Ascending aorta (tissue), 2 donors: ENCODE data around the gene ETF1. TPM values are rescaled to one million over a fixed set of nuclear protein-coding genes. Genes with fewer than 3 reads are reported as not detected.
A peak's percentile ranks its signal among the peaks of the same experiment; 100 is the strongest.

ENCODE experiments used
- DNase-seq, 2 donors: peaks; one replicate each; pipeline ENCODE4 v3.0.0-alpha.2; 2019; ENCODE audit warnings: low spot score in 2 of 2
- H3K27ac ChIP-seq, 2 donors: fragments of 200-600 bp; sonication (generic); one replicate each; pipeline ENCODE4 v1.5.1; 2016 to 2017; ENCODE audit warnings: mild to moderate bottlenecking in 1 of 2
- H3K27me3 ChIP-seq: fragments of 200-600 bp; sonication (generic); one replicate; pipeline ENCODE4 v1.5.1; 2017
- H3K36me3 ChIP-seq, 2 donors: fragments of 200-600 bp; sonication (generic); one replicate each; pipeline ENCODE4 v1.5.1; 2016
- H3K4me1 ChIP-seq, 2 donors: fragments of 200-600 bp; sonication (generic); one replicate each; pipeline ENCODE4 v1.5.1; 2016 to 2017; ENCODE audit warnings: mild to moderate bottlenecking in 1 of 2
- H3K4me3 ChIP-seq, 2 donors: fragments of 200-600 bp; sonication (generic); one replicate each; pipeline ENCODE4 v1.5.1; 2016 to 2017; ENCODE audit warnings: mild to moderate bottlenecking in 1 of 2
- H3K9me3 ChIP-seq, 2 donors: fragments of 200-600 bp; sonication (generic); one replicate each; pipeline ENCODE4 v1.5.1; 2016
- CTCF ChIP-seq, 3 experiments: fragments of 200-600 bp in 2 of 3; fragments of 450-650 bp in 1 of 3; sonication (generic) in 2 of 3; IDR thresholded peaks; one replicate each; pipeline ENCODE4 v1.5.1; 2016 to 2019; ENCODE audit warnings: antibody characterized with exemption in 3 of 3, mild to moderate bottlenecking in 1 of 3, moderate library complexity in 1 of 3
- intact Hi-C: fragments of 100-400 bp; cut with DNase I; formaldehyde crosslinking; loops from one replicate; pipeline ENCODE4 v1.15.1; 2023
- total RNA-seq: library from RNA; depleted of rRNA; stranded (reverse); fragments of >200 nt; gene quantifications from one replicate; pipeline ENCODE4 v1.1.0, GENCODE V29; 2016

Gene ETF1
- total RNA-seq, 1 donor from 2014 or later: 28.2 TPM

DNA sequence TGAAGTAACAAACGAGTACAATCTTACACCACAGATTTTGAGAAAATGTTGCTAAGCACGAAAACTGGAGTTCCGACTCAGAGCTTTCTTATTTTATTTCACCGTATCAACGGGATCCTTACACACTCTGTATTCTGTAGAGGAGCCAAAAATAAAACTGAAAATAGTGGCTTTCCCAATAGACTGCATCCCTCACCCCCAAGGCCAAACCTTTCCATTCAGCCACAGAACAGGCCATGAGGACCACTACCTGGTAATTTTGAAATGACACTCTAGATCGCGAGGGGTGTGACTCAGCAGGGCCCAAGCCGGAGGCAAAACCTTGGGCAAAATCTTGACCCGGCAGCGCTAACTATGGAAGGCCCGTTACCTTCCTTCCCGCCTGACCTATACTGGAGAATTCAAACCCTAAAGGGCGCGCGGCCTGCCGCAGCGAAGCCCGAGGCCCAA is 31.7 kb upstream of the ETF1 start:
- peak overlapping the region; percentile 97 to 99 for H3K27ac ChIP-seq
- H3K9me3 ChIP-seq: no peaks in the 10 kb centered on the region
- intact Hi-C loops: loop anchor here (1.0 to 10.0 kb wide), 5 partner anchors 31 to 768 kb away; partner anchors contain the start of genes EGR1, ETF1 and SIL1
- peaks cover 5 to 15% of the 10 kb centered on the region in 2 donors for H3K4me1 ChIP-seq
- H3K36me3 ChIP-seq: peaks cover 34 to 38% of the 10 kb centered on the region in 2 donors
- no peak for DNase-seq
- H3K4me3 ChIP-seq: peak overlapping the region; percentile 89 to 90
- H3K27me3 ChIP-seq: no peaks in the 10 kb centered on the region
- TF ChIP-seq CTCF (IDR thresholded peaks at IDR 0.05): no peak

- DNase-seq: no peak
- peaks cover 5 to 15% of the 10 kb centered on the region in 2 donors for H3K4me1 ChIP-seq
- H3K27me3 ChIP-seq: no peaks in the 10 kb centered on the region
- peak overlapping the region; percentile 89 to 90 for H3K4me3 ChIP-seq
- peak overlapping the region; percentile 97 to 99 for H3K27ac ChIP-seq
- no peaks in the 10 kb centered on the region for H3K9me3 ChIP-seq
- peaks cover 41 to 45% of the 10 kb centered on the region in 2 donors for H3K36me3 ChIP-seq
- intact Hi-C loops: loop anchor here (2.0 to 10.0 kb wide), 2 partner anchors 109 to 769 kb away; partner anchors contain the start of gene EGR1
- TF ChIP-seq CTCF (IDR thresholded peaks at IDR 0.05): no peak
Observed at GRCh38 chr5:138573949-138574670, 31.1 kb upstream of the ETF1 start.

DNA sequence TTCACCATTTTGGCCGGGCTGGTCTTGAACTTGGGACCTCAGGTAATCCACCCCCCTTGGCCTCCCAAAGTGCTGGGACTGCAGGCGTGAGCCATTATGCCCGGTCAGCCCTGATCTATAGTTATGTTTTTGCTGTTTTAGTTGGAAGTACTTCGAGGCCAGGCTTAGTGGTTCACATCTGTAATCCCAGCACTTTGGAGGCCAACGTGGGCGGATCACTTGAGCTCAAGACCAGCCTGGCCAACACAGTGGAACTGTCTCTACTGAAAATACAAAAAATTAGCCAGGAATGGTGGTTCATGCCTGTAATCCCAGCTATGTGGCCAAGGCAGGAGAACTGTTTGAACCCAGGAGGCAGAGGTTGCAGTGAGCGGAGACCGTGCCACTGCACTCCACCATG is 30.2 kb upstream of the ETF1 start:
- Histone ChIP-seq H3K27me3 (no peaks in the 10 kb centered on the region), H3K4me1 (peaks cover 5 to 15% of the 10 kb centered on the region in 2 donors), H3K36me3 (peaks cover 50 to 54% of the 10 kb centered on the region in 2 donors), H3K4me3 (no peak overlapping the region), H3K9me3 (no peaks in the 10 kb centered on the region), H3K27ac (no peak overlapping the region)
- TF ChIP-seq CTCF (IDR thresholded peaks at IDR 0.05): no peak
- intact Hi-C loops: loop anchor here (10.0 kb wide), 1 partner anchor 108 kb away; the partner anchor contains the start of gene EGR1
- no peak for DNase-seq

DNA sequence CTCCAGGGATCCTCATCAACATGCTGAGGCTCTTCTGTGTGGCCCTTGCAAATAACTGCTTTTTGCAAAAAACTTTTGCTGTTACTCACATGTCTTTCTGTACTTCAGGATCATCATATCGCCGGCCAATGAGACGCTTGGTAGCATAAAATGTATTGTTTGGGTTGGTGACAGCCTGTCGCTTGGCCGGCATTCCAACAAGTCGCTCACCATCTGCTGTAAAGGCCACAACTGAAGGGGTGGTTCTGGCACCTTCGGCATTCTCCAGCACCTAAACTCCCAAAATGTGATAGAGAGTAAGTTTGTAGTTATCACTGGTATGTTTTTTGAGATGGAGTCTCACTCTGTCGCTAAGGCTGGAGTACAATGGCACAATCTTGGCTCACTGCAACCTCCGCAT is 27.8 kb upstream of the ETF1 start:
- Histone ChIP-seq H3K27ac (no peak overlapping the region), H3K4me1 (peaks cover 5 to 12% of the 10 kb centered on the region in 2 donors), H3K4me3 (no peak overlapping the region), H3K36me3 (peaks cover 73 to 77% of the 10 kb centered on the region in 2 donors), H3K9me3 (no peaks in the 10 kb centered on the region), H3K27me3 (no peaks in the 10 kb centered on the region)
- no peak for TF ChIP-seq CTCF (IDR thresholded peaks at IDR 0.05)
- intact Hi-C loops: loop anchor here (10.0 kb wide), 1 partner anchor 106 kb away; the partner anchor contains the start of gene EGR1
- DNase-seq: no peak

GRCh38 chr5:138569782-138570181 is 26.7 kb upstream of the ETF1 start:
- no peaks in the 10 kb centered on the region for H3K27me3 ChIP-seq
- no peak overlapping the region for H3K4me3 ChIP-seq
- intact Hi-C loops: loop anchor here (10.0 kb wide), 1 partner anchor 105 kb away; the partner anchor contains the start of gene EGR1
- no peaks in the 10 kb centered on the region for H3K9me3 ChIP-seq
- peaks cover 84 to 88% of the 10 kb centered on the region in 2 donors for H3K36me3 ChIP-seq
- DNase-seq: no peak
- no peak for TF ChIP-seq CTCF (IDR thresholded peaks at IDR 0.05)
- no peak overlapping the region for H3K27ac ChIP-seq
- H3K4me1 ChIP-seq: peaks cover 5 to 12% of the 10 kb centered on the region in 2 donors
